CMK (cell line): ENCODE measurements around the gene XAB2.

Source experiments
- DNase-seq: peaks from one replicate; pipeline ENCODE4 v3.0.0-alpha.2; 2010; ENCODE audit warnings: low read depth

The XAB2 gene

GRCh38 chr19:7632340-7633203 lies 3.2 kb upstream of the XAB2 start:
- DNase-seq, result no peak

- DNase-seq, result no peak
These were observed 2.2 kb upstream of the XAB2 start for GRCh38 chr19:7631577-7631976.

GRCh38 chr19:7628589-7629311 lies 595 bp downstream of the XAB2 start:
- no peak for DNase-seq

GRCh38 chr19:7627166-7627565 lies 2.2 kb downstream of the XAB2 start:
- no peak for DNase-seq

- DNase-seq, result no peak
These were observed 3.5 kb downstream of the XAB2 start for GRCh38 chr19:7625763-7626372.

GRCh38 chr19:7624810-7625209 lies 4.5 kb downstream of the XAB2 start:
- DNase-seq, result no peak

GRCh38 chr19:7623725-7624603 lies 5.4 kb downstream of the XAB2 start:
- no peak for DNase-seq

- DNase-seq, result no peak
These were observed 6.2 kb downstream of the XAB2 start for GRCh38 chr19:7622933-7623685.

- DNase-seq, result no peak
These were observed 8.6 kb downstream of the XAB2 start for GRCh38 chr19:7620442-7621412.

GRCh38 chr19:7619671-7620441 lies 9.5 kb downstream of the XAB2 start:
- DNase-seq, result no peak

- no peak for DNase-seq
These were observed 10.4 kb downstream of the XAB2 start for GRCh38 chr19:7618771-7619510.

- DNase-seq, result no peak
These were observed 11.0 kb downstream of the XAB2 start for GRCh38 chr19:7618348-7618747.

GRCh38 chr19:7617735-7618134 lies 11.6 kb downstream of the XAB2 start:
- DNase-seq, result no peak

GRCh38 chr19:7617172-7617571 lies 12.2 kb downstream of the XAB2 start:
- DNase-seq, result no peak

GRCh38 chr19:7614859-7615741 lies 14.2 kb downstream of the XAB2 start:
- no peak for DNase-seq

GRCh38 chr19:7612282-7613274 lies 16.8 kb downstream of the XAB2 start:
- DNase-seq, result no peak
